HEK293 (cell line): Measurements from ENCODE around the gene GNB4.

Experiments
- CTCF ChIA-PET: fragments of 350-600 bp; formaldehyde crosslinking; extraction: SDS; loops from one replicate; lab custom pipeline; 2021; ENCODE audit warnings: antibody characterized with exemption; lab: Yijun Ruan, JAX
- POLR2A ChIA-PET: fragments of 300-600 bp; formaldehyde crosslinking; extraction: SDS; loops from one replicate; lab custom pipeline; 2020; ENCODE audit warnings: antibody characterized with exemption, inconsistent platforms; lab: Yijun Ruan, JAX
- H3K27ac ChIP-seq: fragments of 200-500 bp; sonication (Bioruptor generic); 2 replicates; pipeline ENCODE4 v1.5.1; 2014; ENCODE audit warnings: low read depth, low read length, control low read depth, inconsistent platforms; ENCODE audit errors: extremely low read depth
- H3K36me3 ChIP-seq, 2 experiments: fragments of 200-500 bp in 1 of 2; sonication (Bioruptor generic) in 1 of 2; 1 replicate in 1 of 2; 2 replicates in 1 of 2; pipeline ENCODE4 v1.5.1; 2014 to 2017; ENCODE audit warnings: inconsistent platforms in 2 of 2, low read length in 2 of 2; ENCODE audit not compliant: control insufficient read depth in 2 of 2, insufficient read depth in 1 of 2
- H3K4me1 ChIP-seq: fragments of 200-500 bp; sonication (Bioruptor generic); 2 replicates; pipeline ENCODE4 v1.5.1; 2014; ENCODE audit warnings: mild to moderate bottlenecking, low read length, inconsistent platforms; ENCODE audit not compliant: control insufficient read depth, insufficient read depth
- H3K4me3 ChIP-seq: 2 replicates; pipeline ENCODE4 v1.5.1; 2011; ENCODE audit warnings: low read depth, mild to moderate bottlenecking, control low read depth, low read length, moderate library complexity
- H3K9me3 ChIP-seq: fragments of 200-500 bp; sonication (Bioruptor generic); 2 replicates; pipeline ENCODE4 v1.5.1; 2014; ENCODE audit warnings: low read depth, low read length, inconsistent platforms; ENCODE audit not compliant: control insufficient read depth, insufficient read depth
- CTCF ChIP-seq: fragments of 450-650 bp; formaldehyde crosslinking; IDR thresholded peaks from 2 replicates; pipeline ENCODE4 v1.5.1; 2016; ENCODE audit warnings: missing biosample characterization, missing genetic modification characterization
- IKZF3 ChIP-seq: fragments of 450-650 bp; IDR thresholded peaks from 2 replicates; pipeline ENCODE4 v1.5.0; 2018; ENCODE audit warnings: missing biosample characterization, mild to moderate bottlenecking, missing genetic modification characterization, moderate library complexity
- PRDM1 ChIP-seq: fragments of 450-650 bp; formaldehyde crosslinking; IDR thresholded peaks from 2 replicates; pipeline ENCODE4; 2016; ENCODE audit warnings: missing biosample characterization, missing genetic modification characterization
- SP2 ChIP-seq: fragments of 450-650 bp; formaldehyde crosslinking; IDR thresholded peaks from 2 replicates; pipeline ENCODE4 v1.5.1; 2016; ENCODE audit warnings: missing biosample characterization, missing genetic modification characterization
- YY1 ChIP-seq: fragments of 450-650 bp; formaldehyde crosslinking; IDR thresholded peaks from 2 replicates; pipeline ENCODE4 v1.5.1; 2018; ENCODE audit warnings: missing biosample characterization, missing genetic modification characterization
- ZBTB17 ChIP-seq: fragments of 450-650 bp; formaldehyde crosslinking; IDR thresholded peaks from 2 replicates; pipeline ENCODE4 v1.5.1; 2016; ENCODE audit warnings: missing biosample characterization, missing genetic modification characterization
- ZBTB48 ChIP-seq: fragments of 450-650 bp; formaldehyde crosslinking; IDR thresholded peaks from 2 replicates; pipeline ENCODE4 v1.5.1; 2016; ENCODE audit warnings: missing biosample characterization, missing genetic modification characterization
- ZEB2 ChIP-seq: fragments of 450-650 bp; formaldehyde crosslinking; IDR thresholded peaks from 2 replicates; pipeline ENCODE4 v1.5.1; 2016; ENCODE audit warnings: missing biosample characterization, missing genetic modification characterization
- ZNF121 ChIP-seq: fragments of 450-650 bp; formaldehyde crosslinking; IDR thresholded peaks from 2 replicates; pipeline ENCODE4 v1.5.1; 2016; ENCODE audit warnings: missing biosample characterization, missing genetic modification characterization
- ZNF133 ChIP-seq: fragments of 450-650 bp; formaldehyde crosslinking; IDR thresholded peaks from 2 replicates; pipeline ENCODE4 v1.5.1; 2016; ENCODE audit warnings: missing biosample characterization, missing genetic modification characterization
- ZNF211 ChIP-seq: fragments of 450-650 bp; formaldehyde crosslinking; IDR thresholded peaks from 2 replicates; pipeline ENCODE4 v1.5.1; 2016; ENCODE audit warnings: low read depth, missing biosample characterization, missing genetic modification characterization
- ZNF23 ChIP-seq: fragments of 450-650 bp; formaldehyde crosslinking; IDR thresholded peaks from 2 replicates; pipeline ENCODE4 v1.5.1; 2016; ENCODE audit warnings: missing biosample characterization, missing genetic modification characterization, borderline replicate concordance
- ZNF366 ChIP-seq: fragments of 450-650 bp; formaldehyde crosslinking; conservative IDR thresholded peaks from 2 replicates; pipeline ENCODE4 v1.5.1; 2016; ENCODE audit warnings: missing biosample characterization, missing genetic modification characterization
- ZNF391 ChIP-seq: fragments of 450-650 bp; formaldehyde crosslinking; IDR thresholded peaks from 2 replicates; pipeline ENCODE4 v1.5.1; 2016; ENCODE audit warnings: low read depth, missing biosample characterization, missing genetic modification characterization, borderline replicate concordance
- ZNF549 ChIP-seq: fragments of 450-650 bp; IDR thresholded peaks from 2 replicates; pipeline ENCODE4 v1.5.1; 2018; ENCODE audit warnings: missing biosample characterization, missing genetic modification characterization, mild to moderate bottlenecking, inconsistent platforms, moderate library complexity

GNB4 gene

GRCh38 chr3:179450261-179450701 lies 989 bp downstream of the GNB4 start:
- Histone ChIP-seq H3K4me1 (no peaks in the 10 kb centered on the region; the same call in 1 of the 2 replicates), H3K27ac (no peak overlapping the region), H3K9me3 (no peaks in the 10 kb centered on the region), H3K36me3 (no peaks in the 10 kb centered on the region), H3K4me3 (peak overlapping the region; percentile 84)
- CTCF ChIA-PET, result no interaction called here
- TF ChIP-seq PRDM1 (peak; percentile 96), ZEB2 (tag by site-specific recombination) (no peak), ZNF366 (tag by site-specific recombination) (peak; percentile 45; the same call in 1 of the 2 replicates), ZBTB48 (tag by site-specific recombination) (peak; percentile 74), IKZF3 (peak; percentile 58)
- POLR2A ChIA-PET, result no interaction called here

GRCh38 chr3:179449636-179450035 lies 1.6 kb downstream of the GNB4 start:
- ChIA-PET CTCF (no interaction called here), POLR2A (no interaction called here)
- Histone ChIP-seq H3K4me1 (no peaks in the 10 kb centered on the region; the same call in 1 of the 2 replicates), H3K27ac (no peak overlapping the region), H3K9me3 (no peaks in the 10 kb centered on the region), H3K36me3 (no peaks in the 10 kb centered on the region), H3K4me3 (peak overlapping the region; percentile 84)
- no peak for TF ChIP-seq SP2 (tag by site-specific recombination)
- TF ChIP-seq ZNF121 (tag by site-specific recombination), result no peak

- TF ChIP-seq YY1 (tag by site-specific recombination), result no peak
- TF ChIP-seq ZNF121 (tag by site-specific recombination), result peak; percentile 81
- TF ChIP-seq, all 188 proteins: peak for 1
- CTCF ChIA-PET, result interaction anchor here (0.9 to 1.2 kb wide), 3 partner anchors 110 to 116 kb away, joined by 3 to 4 read pairs (median 3); partner anchors contain the start of gene ACTL6A
- no peak overlapping the region for H3K4me3 ChIP-seq
- no peak overlapping the region for H3K27ac ChIP-seq
- POLR2A ChIA-PET, result no interaction called here
- no peaks in the 10 kb centered on the region; the same call in 1 of the 2 replicates for H3K4me1 ChIP-seq
- no peaks in the 10 kb centered on the region for H3K9me3 ChIP-seq
- H3K36me3 ChIP-seq, result no peaks in the 10 kb centered on the region
These were observed 4.0 kb downstream of the GNB4 start for GRCh38 chr3:179447251-179447650.

- ChIA-PET POLR2A (no interaction called here), CTCF (interaction anchor here (0.9 to 1.2 kb wide), 3 partner anchors 111 to 116 kb away, joined by 3 to 4 read pairs (median 3); partner anchors contain the start of gene ACTL6A)
- no peak for TF ChIP-seq ZNF211 (tag by site-specific recombination)
- no peak for TF ChIP-seq ZNF391 (tag by site-specific recombination)
- TF ChIP-seq ZNF549, result no peak
- no peak for TF ChIP-seq ZNF133 (tag by site-specific recombination)
- TF ChIP-seq CTCF, result peak; percentile 26; the same call in 1 of the 2 replicates
- TF ChIP-seq ZBTB17 (tag by site-specific recombination), result no peak
- TF ChIP-seq ZNF23 (tag by site-specific recombination), result no peak
- Histone ChIP-seq H3K4me3 (no peak overlapping the region), H3K4me1 (no peaks in the 10 kb centered on the region; the same call in 1 of the 2 replicates), H3K36me3 (no peaks in the 10 kb centered on the region), H3K9me3 (no peaks in the 10 kb centered on the region), H3K27ac (no peak overlapping the region)
These were observed 4.8 kb downstream of the GNB4 start for GRCh38 chr3:179446501-179446900.
